ENCODE measurements around the gene ING1. TPM values are rescaled to one million over a fixed set of nuclear protein-coding genes. Genes with fewer than 3 reads are reported as not detected.
"Not testable (repeated sequence)": the region's sequence is repeated elsewhere in the genome, so short reads cannot be mapped to it uniquely, and the experiment has no call there.

Gene ING1
- total RNA-seq, 1 experiment from 2014 or later: 22.0 TPM

DNA sequence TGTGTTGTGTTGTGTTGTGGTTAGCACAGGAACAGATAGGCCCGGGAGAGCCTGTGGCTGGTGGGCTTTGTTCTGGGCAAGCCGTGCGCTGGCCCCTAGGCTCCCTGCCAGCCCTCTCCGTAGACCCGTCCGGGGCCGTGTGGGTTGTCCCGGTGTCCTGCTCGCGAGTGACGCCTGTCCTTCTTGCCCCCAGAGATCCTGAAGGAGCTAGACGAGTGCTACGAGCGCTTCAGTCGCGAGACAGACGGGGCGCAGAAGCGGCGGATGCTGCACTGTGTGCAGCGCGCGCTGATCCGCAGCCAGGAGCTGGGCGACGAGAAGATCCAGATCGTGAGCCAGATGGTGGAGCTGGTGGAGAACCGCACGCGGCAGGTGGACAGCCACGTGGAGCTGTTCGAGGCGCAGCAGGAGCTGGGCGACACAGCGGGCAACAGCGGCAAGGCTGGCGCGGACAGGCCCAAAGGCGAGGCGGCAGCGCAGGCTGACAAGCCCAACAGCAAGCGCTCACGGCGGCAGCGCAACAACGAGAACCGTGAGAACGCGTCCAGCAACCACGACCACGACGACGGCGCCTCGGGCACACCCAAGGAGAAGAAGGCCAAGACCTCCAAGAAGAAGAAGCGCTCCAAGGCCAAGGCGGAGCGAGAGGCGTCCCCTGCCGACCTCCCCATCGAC is 5.7 kb downstream of the ING1 start:
- no TSS peak for BruUV-seq (replicated peaks)
- intact Hi-C loops (cut with micrococcal nuclease; ENCODE audit: unreplicated experiment): loop anchor here (10.0 kb wide), 2 partner anchors 394 to 494 kb away; no protein-coding TSS in a partner anchor
- TF ChIP-seq CTCF (conservative IDR thresholded peaks at IDR 0.05; ENCODE audit: low read depth, low read length): no peak
- no peak for TF ChIP-seq EZH2 (IDR thresholded peaks at IDR 0.05; ENCODE audit: borderline replicate concordance, low read depth, low read length, poor library complexity, severe bottlenecking)
- CTCF ChIA-PET: no interaction called here
- DNase-seq (ENCODE audit: low spot score): no peak
- Histone ChIP-seq H3K27ac (ENCODE audit: low read depth, low read length, poor library complexity, severe bottlenecking) (no peak overlapping the region), H3K27me3 (replicated peaks; ENCODE audit: insufficient read depth, low read depth, low read length, poor library complexity) (no peaks in the 10 kb centered on the region), H3K4me3 (ENCODE audit: low read depth, low read length, poor library complexity, severe bottlenecking) (no peak overlapping the region), H3K36me3 (ENCODE audit: insufficient read depth, low read length, poor library complexity, severe bottlenecking) (peaks cover 8% of the 10 kb centered on the region), H3K4me1 (ENCODE audit: insufficient read depth, low read length, poor library complexity, severe bottlenecking) (peaks cover 4% of the 10 kb centered on the region), H3K9me3 (ENCODE audit: low read depth, low read length, poor library complexity, severe bottlenecking) (no peaks in the 10 kb centered on the region)
- POLR2A ChIA-PET (ENCODE audit: low non-redundant PET): no interaction called here

- no peak for DNase-seq (ENCODE audit: low spot score)
- TF ChIP-seq EZH2 (IDR thresholded peaks at IDR 0.05; ENCODE audit: borderline replicate concordance, low read depth, low read length, poor library complexity, severe bottlenecking): no peak
- no peak for TF ChIP-seq CTCF (conservative IDR thresholded peaks at IDR 0.05; ENCODE audit: low read depth, low read length)
- Histone ChIP-seq H3K27me3 (replicated peaks; ENCODE audit: insufficient read depth, low read depth, low read length, poor library complexity) (no peaks in the 10 kb centered on the region), H3K36me3 (ENCODE audit: insufficient read depth, low read length, poor library complexity, severe bottlenecking) (peaks cover 8% of the 10 kb centered on the region), H3K4me3 (ENCODE audit: low read depth, low read length, poor library complexity, severe bottlenecking) (no peak overlapping the region), H3K27ac (ENCODE audit: low read depth, low read length, poor library complexity, severe bottlenecking) (no peak overlapping the region), H3K4me1 (ENCODE audit: insufficient read depth, low read length, poor library complexity, severe bottlenecking) (no peaks in the 10 kb centered on the region), H3K9me3 (ENCODE audit: low read depth, low read length, poor library complexity, severe bottlenecking) (no peaks in the 10 kb centered on the region)
- intact Hi-C loops (cut with micrococcal nuclease; ENCODE audit: unreplicated experiment): no loop called here
- POLR2A ChIA-PET (ENCODE audit: low non-redundant PET): no interaction called here
- CTCF ChIA-PET: no interaction called here
- BruUV-seq (replicated peaks): no TSS peak
Measured at GRCh38 chr13:110722971-110723370, 9.5 kb downstream of the ING1 start.

- TF ChIP-seq CTCF (conservative IDR thresholded peaks at IDR 0.05; ENCODE audit: low read depth, low read length) (no peak), EZH2 (IDR thresholded peaks at IDR 0.05; ENCODE audit: borderline replicate concordance, low read depth, low read length, poor library complexity, severe bottlenecking) (no peak)
- Histone ChIP-seq H3K4me1 (ENCODE audit: insufficient read depth, low read length, poor library complexity, severe bottlenecking) (no peaks in the 10 kb centered on the region), H3K9me3 (ENCODE audit: low read depth, low read length, poor library complexity, severe bottlenecking) (no peaks in the 10 kb centered on the region), H3K36me3 (ENCODE audit: insufficient read depth, low read length, poor library complexity, severe bottlenecking) (peaks cover 8% of the 10 kb centered on the region), H3K27ac (ENCODE audit: low read depth, low read length, poor library complexity, severe bottlenecking) (no peak overlapping the region), H3K4me3 (ENCODE audit: low read depth, low read length, poor library complexity, severe bottlenecking) (no peak overlapping the region), H3K27me3 (replicated peaks; ENCODE audit: insufficient read depth, low read depth, low read length, poor library complexity) (no peaks in the 10 kb centered on the region)
- ChIA-PET CTCF (no interaction called here), POLR2A (ENCODE audit: low non-redundant PET) (no interaction called here)
- intact Hi-C loops (cut with micrococcal nuclease; ENCODE audit: unreplicated experiment): no loop called here
- DNase-seq (ENCODE audit: low spot score): no peak
- BruUV-seq (replicated peaks): no TSS peak
Measured at GRCh38 chr13:110723598-110723997, 10.1 kb downstream of the ING1 start.

GRCh38 chr13:110726153-110726552 is 12.7 kb downstream of the ING1 start:
- DNase-seq (ENCODE audit: low spot score); H3K36me3 ChIP-seq (ENCODE audit: insufficient read depth, low read length, poor library complexity, severe bottlenecking); H3K4me1 ChIP-seq (ENCODE audit: insufficient read depth, low read length, poor library complexity, severe bottlenecking); H3K27ac ChIP-seq (ENCODE audit: low read depth, low read length, poor library complexity, severe bottlenecking); H3K9me3 ChIP-seq (ENCODE audit: low read depth, low read length, poor library complexity, severe bottlenecking); BruUV-seq (replicated peaks); H3K27me3 ChIP-seq (replicated peaks; ENCODE audit: insufficient read depth, low read depth, low read length, poor library complexity); CTCF ChIA-PET; POLR2A ChIA-PET (ENCODE audit: low non-redundant PET); H3K4me3 ChIP-seq (ENCODE audit: low read depth, low read length, poor library complexity, severe bottlenecking); intact Hi-C loops (cut with micrococcal nuclease; ENCODE audit: unreplicated experiment): not testable (repeated sequence)
